ENCODE data around the gene GPC3.

Gene GPC3

DNA sequence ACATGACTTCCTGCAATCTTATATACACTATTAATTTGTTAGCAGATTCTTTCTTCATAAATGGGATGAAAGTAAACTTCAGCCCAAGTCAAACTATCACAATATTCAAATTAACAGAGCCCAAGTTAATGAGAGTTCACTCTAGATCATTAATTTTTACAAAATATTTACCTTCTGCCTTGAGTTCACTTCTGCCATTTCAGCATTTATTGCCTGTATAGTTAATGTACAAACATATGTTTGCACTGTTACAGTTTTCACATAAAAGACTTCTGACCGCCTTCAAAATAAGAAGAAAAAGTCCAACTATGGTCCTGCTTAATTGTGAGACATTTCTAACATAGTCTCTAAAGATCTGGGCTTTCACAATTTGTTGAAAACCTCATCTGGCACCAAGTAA lies 46.9 kb downstream of the GPC3 start:
- no peak overlapping the region for H3K4me3 ChIP-seq (ENCODE audit: insufficient read depth, low read depth, low read length, poor library complexity, severe bottlenecking)
- no peaks in the 10 kb centered on the region for H3K27me3 ChIP-seq (replicated peaks; ENCODE audit: control insufficient read depth, insufficient read depth, low read length, poor library complexity, severe bottlenecking)
- H3K36me3 ChIP-seq (ENCODE audit: control insufficient read depth, insufficient read depth, low read length), result no peaks in the 10 kb centered on the region
- H3K27ac ChIP-seq (ENCODE audit: insufficient read depth, low read length, poor library complexity, severe bottlenecking), result no peak overlapping the region
- no peak for DNase-seq
- H3K9me3 ChIP-seq (ENCODE audit: control insufficient read depth, low read length), result no peaks in the 10 kb centered on the region
- no peaks in the 10 kb centered on the region for H3K4me1 ChIP-seq (ENCODE audit: control insufficient read depth, insufficient read depth, low read length, poor library complexity, severe bottlenecking)

DNA sequence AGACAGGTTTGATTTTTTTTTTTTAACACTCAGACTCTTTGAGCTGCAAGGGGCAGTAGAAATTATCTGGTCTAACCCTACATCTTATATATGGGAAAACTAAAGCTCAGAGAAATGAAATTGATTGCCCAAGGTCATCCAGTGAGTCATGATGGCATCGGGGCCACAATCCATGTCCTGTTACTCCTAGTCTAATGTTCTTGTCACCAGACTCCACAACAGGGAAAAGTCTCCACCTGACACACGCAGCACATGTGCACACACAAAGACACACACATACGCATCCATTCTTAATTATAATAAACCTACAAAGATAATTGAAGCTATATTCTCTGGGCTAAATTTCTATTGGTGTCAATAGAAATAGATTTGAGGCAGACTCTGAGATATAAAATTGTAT lies 48.4 kb downstream of the GPC3 start:
- H3K27me3 ChIP-seq (replicated peaks; ENCODE audit: control insufficient read depth, insufficient read depth, low read length, poor library complexity, severe bottlenecking), result no peaks in the 10 kb centered on the region
- H3K4me1 ChIP-seq (ENCODE audit: control insufficient read depth, insufficient read depth, low read length, poor library complexity, severe bottlenecking), result no peaks in the 10 kb centered on the region
- no peak for DNase-seq
- no peak overlapping the region for H3K4me3 ChIP-seq (ENCODE audit: insufficient read depth, low read depth, low read length, poor library complexity, severe bottlenecking)
- H3K9me3 ChIP-seq (ENCODE audit: control insufficient read depth, low read length), result no peaks in the 10 kb centered on the region
- H3K27ac ChIP-seq (ENCODE audit: insufficient read depth, low read length, poor library complexity, severe bottlenecking), result no peak overlapping the region
- H3K36me3 ChIP-seq (ENCODE audit: control insufficient read depth, insufficient read depth, low read length), result no peaks in the 10 kb centered on the region

DNA sequence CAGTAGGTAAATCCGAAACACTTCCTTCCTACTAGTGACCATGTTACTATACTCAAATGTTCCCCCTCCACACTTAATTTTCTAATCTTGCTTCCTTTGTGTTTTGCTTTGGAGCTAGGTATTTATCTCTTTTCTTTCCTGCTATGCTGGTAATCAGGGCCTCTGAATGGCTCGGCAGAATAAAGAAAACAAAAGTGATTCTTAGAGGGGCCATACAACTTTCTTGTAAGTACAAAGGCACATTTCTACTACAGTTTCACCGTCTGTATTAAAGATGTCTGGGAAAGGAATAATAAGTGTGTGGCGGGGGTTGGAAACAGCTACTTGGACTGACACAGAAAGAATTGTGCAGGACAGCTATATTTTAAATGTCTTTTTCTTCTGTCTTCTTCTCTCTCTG lies 50.3 kb downstream of the GPC3 start:
- Histone ChIP-seq H3K27me3 (replicated peaks; ENCODE audit: control insufficient read depth, insufficient read depth, low read length, poor library complexity, severe bottlenecking) (no peaks in the 10 kb centered on the region), H3K36me3 (ENCODE audit: control insufficient read depth, insufficient read depth, low read length) (no peaks in the 10 kb centered on the region), H3K27ac (ENCODE audit: insufficient read depth, low read length, poor library complexity, severe bottlenecking) (no peak overlapping the region), H3K4me3 (ENCODE audit: insufficient read depth, low read depth, low read length, poor library complexity, severe bottlenecking) (no peak overlapping the region), H3K9me3 (ENCODE audit: control insufficient read depth, low read length) (no peaks in the 10 kb centered on the region), H3K4me1 (ENCODE audit: control insufficient read depth, insufficient read depth, low read length, poor library complexity, severe bottlenecking) (no peaks in the 10 kb centered on the region)
- no peak for DNase-seq

DNA sequence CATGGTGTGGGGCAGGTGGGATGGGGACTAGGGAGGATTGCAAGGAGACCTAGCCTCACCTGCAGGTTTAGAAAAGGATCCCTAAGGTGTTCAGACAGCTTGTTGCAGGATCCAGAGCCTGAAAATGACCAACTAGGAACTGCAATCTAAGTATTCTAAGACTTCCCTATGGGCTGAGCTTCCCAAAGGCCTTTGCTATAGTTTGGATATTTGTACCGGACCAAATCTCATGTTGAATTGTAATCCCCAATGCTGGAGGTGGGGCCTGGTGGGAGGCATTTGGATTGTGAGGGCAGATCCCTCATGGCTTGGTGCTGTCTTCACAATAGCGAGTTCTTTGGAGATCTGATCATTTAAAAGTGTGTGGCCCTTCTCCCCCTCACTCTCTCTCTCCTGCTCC lies 52.1 kb downstream of the GPC3 start:
- no peaks in the 10 kb centered on the region for H3K4me1 ChIP-seq (ENCODE audit: control insufficient read depth, insufficient read depth, low read length, poor library complexity, severe bottlenecking)
- DNase-seq, result no peak
- H3K36me3 ChIP-seq (ENCODE audit: control insufficient read depth, insufficient read depth, low read length), result no peaks in the 10 kb centered on the region
- H3K27ac ChIP-seq (ENCODE audit: insufficient read depth, low read length, poor library complexity, severe bottlenecking), result no peak overlapping the region
- no peak overlapping the region for H3K4me3 ChIP-seq (ENCODE audit: insufficient read depth, low read depth, low read length, poor library complexity, severe bottlenecking)
- H3K9me3 ChIP-seq (ENCODE audit: control insufficient read depth, low read length), result no peaks in the 10 kb centered on the region
- no peaks in the 10 kb centered on the region for H3K27me3 ChIP-seq (replicated peaks; ENCODE audit: control insufficient read depth, insufficient read depth, low read length, poor library complexity, severe bottlenecking)

DNA sequence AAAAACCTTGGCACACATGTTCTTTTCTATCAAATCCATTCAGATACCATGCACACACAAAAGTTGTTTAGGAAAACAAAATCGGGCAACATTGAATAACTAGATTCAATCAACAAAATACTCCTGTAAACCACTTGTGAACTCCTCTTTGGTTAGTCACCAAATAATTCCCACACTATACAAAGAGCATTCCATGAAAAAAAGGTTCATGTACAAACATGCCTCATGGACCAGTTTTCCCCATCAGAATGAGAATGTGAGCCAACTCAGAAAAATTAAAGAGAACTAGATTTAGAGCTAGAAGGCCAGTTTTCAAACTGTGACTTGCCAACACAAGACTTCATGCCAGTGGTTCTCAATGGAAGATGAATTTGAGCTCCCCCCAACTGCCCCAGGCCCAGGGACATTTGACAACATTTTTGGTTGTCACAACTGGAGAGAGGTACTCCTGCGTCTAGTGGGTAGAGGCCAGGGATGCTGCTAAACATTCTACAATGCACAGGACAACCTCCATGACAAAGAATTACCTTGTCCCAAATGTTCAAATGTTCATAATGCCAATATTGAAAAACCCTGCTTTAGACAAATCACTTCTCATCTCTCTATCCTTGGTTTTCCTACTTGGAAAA lies 55.4 kb downstream of the GPC3 start:
- Histone ChIP-seq H3K4me1 (ENCODE audit: control insufficient read depth, insufficient read depth, low read length, poor library complexity, severe bottlenecking) (no peaks in the 10 kb centered on the region), H3K27me3 (replicated peaks; ENCODE audit: control insufficient read depth, insufficient read depth, low read length, poor library complexity, severe bottlenecking) (no peaks in the 10 kb centered on the region), H3K36me3 (ENCODE audit: control insufficient read depth, insufficient read depth, low read length) (no peaks in the 10 kb centered on the region), H3K4me3 (ENCODE audit: insufficient read depth, low read depth, low read length, poor library complexity, severe bottlenecking) (no peak overlapping the region), H3K27ac (ENCODE audit: insufficient read depth, low read length, poor library complexity, severe bottlenecking) (no peak overlapping the region), H3K9me3 (ENCODE audit: control insufficient read depth, low read length) (no peaks in the 10 kb centered on the region)
- no peak for DNase-seq

DNA sequence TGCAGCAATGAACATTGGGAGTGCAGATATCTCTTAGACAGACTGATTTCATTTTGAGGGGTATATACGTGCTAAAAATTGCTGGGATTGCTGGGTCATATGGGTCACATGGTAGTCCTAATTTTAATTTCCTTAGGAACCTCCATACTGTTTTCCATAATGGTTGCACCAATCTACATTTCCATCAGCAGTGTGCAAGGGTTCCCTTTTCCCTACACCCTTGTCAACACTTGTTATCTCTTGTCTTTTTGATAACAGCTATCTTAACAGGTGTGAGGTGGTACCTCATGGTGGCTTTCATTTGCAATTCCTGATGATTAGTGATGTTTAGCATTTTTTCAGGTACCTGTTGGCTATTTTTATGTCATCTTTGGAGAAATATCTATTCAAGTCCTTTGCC lies 57.0 kb downstream of the GPC3 start:
- no peak for DNase-seq
- H3K27me3 ChIP-seq (replicated peaks; ENCODE audit: control insufficient read depth, insufficient read depth, low read length, poor library complexity, severe bottlenecking), result no peaks in the 10 kb centered on the region
- H3K4me3 ChIP-seq (ENCODE audit: insufficient read depth, low read depth, low read length, poor library complexity, severe bottlenecking), result no peak overlapping the region
- H3K36me3 ChIP-seq (ENCODE audit: control insufficient read depth, insufficient read depth, low read length), result no peaks in the 10 kb centered on the region
- H3K27ac ChIP-seq (ENCODE audit: insufficient read depth, low read length, poor library complexity, severe bottlenecking), result no peak overlapping the region
- no peaks in the 10 kb centered on the region for H3K4me1 ChIP-seq (ENCODE audit: control insufficient read depth, insufficient read depth, low read length, poor library complexity, severe bottlenecking)
- H3K9me3 ChIP-seq (ENCODE audit: control insufficient read depth, low read length), result no peaks in the 10 kb centered on the region

DNA sequence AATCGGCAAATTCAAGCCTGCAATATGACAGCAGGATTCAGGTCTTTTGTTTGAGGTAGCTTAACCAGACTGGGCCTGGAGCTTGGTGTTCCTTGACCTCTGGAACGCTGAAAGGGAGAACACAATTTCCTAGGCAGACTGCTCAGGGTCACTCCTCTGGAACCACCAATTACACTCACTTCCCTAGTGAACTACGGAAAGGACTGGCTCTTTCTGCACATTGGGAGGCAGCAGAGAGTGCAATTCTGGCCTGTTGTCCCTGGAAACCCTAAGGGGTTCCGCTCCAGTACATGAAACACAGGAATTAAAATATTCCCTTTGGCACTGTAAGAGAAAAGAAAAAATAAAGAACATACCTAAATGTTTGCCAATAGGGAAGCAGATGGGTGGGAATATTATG lies 58.6 kb downstream of the GPC3 start:
- no peak for DNase-seq
- peaks cover 7% of the 10 kb centered on the region for H3K4me1 ChIP-seq (ENCODE audit: control insufficient read depth, insufficient read depth, low read length, poor library complexity, severe bottlenecking)
- H3K27ac ChIP-seq (ENCODE audit: insufficient read depth, low read length, poor library complexity, severe bottlenecking), result no peak overlapping the region
- no peaks in the 10 kb centered on the region for H3K9me3 ChIP-seq (ENCODE audit: control insufficient read depth, low read length)
- no peak overlapping the region for H3K4me3 ChIP-seq (ENCODE audit: insufficient read depth, low read depth, low read length, poor library complexity, severe bottlenecking)
- no peaks in the 10 kb centered on the region for H3K36me3 ChIP-seq (ENCODE audit: control insufficient read depth, insufficient read depth, low read length)
- no peaks in the 10 kb centered on the region for H3K27me3 ChIP-seq (replicated peaks; ENCODE audit: control insufficient read depth, insufficient read depth, low read length, poor library complexity, severe bottlenecking)

DNA sequence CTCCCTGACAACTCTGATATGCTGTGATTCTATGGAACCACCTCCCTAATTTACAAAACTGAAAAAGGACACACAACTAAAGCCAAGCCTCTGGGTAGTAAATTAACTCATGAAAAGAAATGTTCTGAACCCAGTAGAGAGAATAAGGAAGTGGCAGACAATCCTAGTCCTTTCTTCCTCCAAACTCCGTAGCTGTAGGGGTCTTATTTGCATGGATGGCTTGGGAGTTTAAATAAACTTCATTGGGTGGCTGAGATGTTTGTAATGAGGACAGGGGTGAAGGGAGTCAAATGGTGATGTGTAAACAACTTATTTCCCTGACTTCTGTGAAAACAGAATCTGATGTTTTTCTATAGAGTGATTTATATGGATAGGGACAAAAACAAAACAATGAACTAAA lies 59.3 kb downstream of the GPC3 start:
- DNase-seq, result no peak
- Histone ChIP-seq H3K4me3 (ENCODE audit: insufficient read depth, low read depth, low read length, poor library complexity, severe bottlenecking) (no peak overlapping the region), H3K4me1 (ENCODE audit: control insufficient read depth, insufficient read depth, low read length, poor library complexity, severe bottlenecking) (peaks cover 7% of the 10 kb centered on the region), H3K9me3 (ENCODE audit: control insufficient read depth, low read length) (no peaks in the 10 kb centered on the region), H3K27ac (ENCODE audit: insufficient read depth, low read length, poor library complexity, severe bottlenecking) (no peak overlapping the region), H3K27me3 (replicated peaks; ENCODE audit: control insufficient read depth, insufficient read depth, low read length, poor library complexity, severe bottlenecking) (no peaks in the 10 kb centered on the region), H3K36me3 (ENCODE audit: control insufficient read depth, insufficient read depth, low read length) (no peaks in the 10 kb centered on the region)

DNA sequence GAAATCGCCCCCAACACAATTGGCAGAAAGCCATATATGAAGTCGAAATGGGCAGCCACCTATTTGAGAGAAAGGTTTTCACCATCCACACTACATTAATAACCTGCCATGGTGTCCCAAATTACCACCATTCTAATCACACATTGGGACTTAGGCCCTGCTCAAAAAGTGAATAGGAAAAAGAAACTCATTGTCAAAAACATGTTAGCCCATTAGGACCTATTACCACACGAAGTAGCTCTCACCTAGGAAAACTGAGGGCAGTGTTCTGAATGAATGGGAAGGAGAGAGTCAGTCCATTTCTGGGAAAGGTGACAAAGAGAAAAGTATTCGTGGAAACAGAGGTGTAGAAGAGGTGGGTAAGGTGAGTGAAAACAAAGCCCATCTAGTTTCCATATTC lies 60.8 kb downstream of the GPC3 start:
- Histone ChIP-seq H3K36me3 (ENCODE audit: control insufficient read depth, insufficient read depth, low read length) (no peaks in the 10 kb centered on the region), H3K9me3 (ENCODE audit: control insufficient read depth, low read length) (no peaks in the 10 kb centered on the region), H3K4me3 (ENCODE audit: insufficient read depth, low read depth, low read length, poor library complexity, severe bottlenecking) (no peak overlapping the region), H3K27me3 (replicated peaks; ENCODE audit: control insufficient read depth, insufficient read depth, low read length, poor library complexity, severe bottlenecking) (no peaks in the 10 kb centered on the region), H3K27ac (ENCODE audit: insufficient read depth, low read length, poor library complexity, severe bottlenecking) (no peak overlapping the region), H3K4me1 (ENCODE audit: control insufficient read depth, insufficient read depth, low read length, poor library complexity, severe bottlenecking) (peaks cover 7% of the 10 kb centered on the region)
- DNase-seq, result no peak

DNA sequence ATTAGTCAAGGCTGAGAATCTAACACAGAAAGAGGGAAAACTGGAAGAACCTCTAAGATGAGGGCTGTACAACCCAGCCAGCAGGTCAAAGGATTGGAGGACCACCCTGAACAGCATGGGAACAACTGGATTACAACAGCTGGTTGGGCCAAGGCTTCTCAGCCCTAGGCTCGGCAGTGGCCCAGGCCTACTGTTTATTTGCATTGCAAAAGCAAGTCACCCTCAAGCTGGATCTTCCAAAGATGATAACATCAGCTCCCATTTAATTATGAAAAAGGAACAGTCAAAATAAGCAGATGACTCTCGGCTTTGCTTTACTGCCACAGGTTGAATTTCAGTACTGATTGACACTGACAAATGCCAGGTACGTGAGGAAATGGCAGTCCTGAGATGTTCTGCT lies 61.8 kb downstream of the GPC3 start:
- no peaks in the 10 kb centered on the region for H3K36me3 ChIP-seq (ENCODE audit: control insufficient read depth, insufficient read depth, low read length)
- H3K9me3 ChIP-seq (ENCODE audit: control insufficient read depth, low read length), result no peaks in the 10 kb centered on the region
- no peak overlapping the region for H3K27ac ChIP-seq (ENCODE audit: insufficient read depth, low read length, poor library complexity, severe bottlenecking)
- peaks cover 7% of the 10 kb centered on the region for H3K4me1 ChIP-seq (ENCODE audit: control insufficient read depth, insufficient read depth, low read length, poor library complexity, severe bottlenecking)
- DNase-seq, result no peak
- H3K27me3 ChIP-seq (replicated peaks; ENCODE audit: control insufficient read depth, insufficient read depth, low read length, poor library complexity, severe bottlenecking), result no peaks in the 10 kb centered on the region
- H3K4me3 ChIP-seq (ENCODE audit: insufficient read depth, low read depth, low read length, poor library complexity, severe bottlenecking), result no peak overlapping the region

DNA sequence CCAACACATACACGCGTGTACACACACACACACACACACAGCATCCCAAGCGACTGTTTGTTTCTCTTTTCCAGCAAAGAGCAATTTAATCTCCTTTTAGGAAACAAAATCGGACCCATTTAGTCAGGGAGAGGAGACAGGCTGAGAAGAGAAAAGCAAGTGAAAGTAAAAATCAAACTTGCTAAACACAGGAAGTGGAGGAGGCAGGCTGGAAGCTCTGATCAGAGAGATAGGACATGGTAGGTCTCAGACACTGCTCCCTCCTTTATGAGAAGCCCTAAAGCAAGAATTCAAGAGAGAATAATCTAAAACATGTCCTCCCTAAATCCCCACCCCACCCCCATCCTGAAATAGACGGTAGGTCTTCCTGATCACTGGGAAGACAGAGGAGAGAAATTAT lies 62.3 kb downstream of the GPC3 start:
- no peaks in the 10 kb centered on the region for H3K36me3 ChIP-seq (ENCODE audit: control insufficient read depth, insufficient read depth, low read length)
- H3K27me3 ChIP-seq (replicated peaks; ENCODE audit: control insufficient read depth, insufficient read depth, low read length, poor library complexity, severe bottlenecking), result no peaks in the 10 kb centered on the region
- DNase-seq, result no peak
- peaks cover 7% of the 10 kb centered on the region for H3K4me1 ChIP-seq (ENCODE audit: control insufficient read depth, insufficient read depth, low read length, poor library complexity, severe bottlenecking)
- no peaks in the 10 kb centered on the region for H3K9me3 ChIP-seq (ENCODE audit: control insufficient read depth, low read length)
- H3K4me3 ChIP-seq (ENCODE audit: insufficient read depth, low read depth, low read length, poor library complexity, severe bottlenecking), result peak overlapping the region; percentile 10
- H3K27ac ChIP-seq (ENCODE audit: insufficient read depth, low read length, poor library complexity, severe bottlenecking), result no peak overlapping the region

Data from effector memory CD4-positive, alpha-beta T cell (primary cell).